HK-2 (cell line): ENCODE results near the gene SMIM24.

ENCODE experiments used
- DNase-seq: peaks from one replicate; pipeline ENCODE4 v3.0.0-alpha.2; 2018; ENCODE audit not compliant: unreplicated experiment

The SMIM24 gene

GRCh38 chr19:3474010-3474409 is 6.3 kb downstream of the SMIM24 start:
- DNase-seq = no peak

GRCh38 chr19:3471954-3472655 is 8.2 kb downstream of the SMIM24 start:
- DNase-seq = no peak

DNA sequence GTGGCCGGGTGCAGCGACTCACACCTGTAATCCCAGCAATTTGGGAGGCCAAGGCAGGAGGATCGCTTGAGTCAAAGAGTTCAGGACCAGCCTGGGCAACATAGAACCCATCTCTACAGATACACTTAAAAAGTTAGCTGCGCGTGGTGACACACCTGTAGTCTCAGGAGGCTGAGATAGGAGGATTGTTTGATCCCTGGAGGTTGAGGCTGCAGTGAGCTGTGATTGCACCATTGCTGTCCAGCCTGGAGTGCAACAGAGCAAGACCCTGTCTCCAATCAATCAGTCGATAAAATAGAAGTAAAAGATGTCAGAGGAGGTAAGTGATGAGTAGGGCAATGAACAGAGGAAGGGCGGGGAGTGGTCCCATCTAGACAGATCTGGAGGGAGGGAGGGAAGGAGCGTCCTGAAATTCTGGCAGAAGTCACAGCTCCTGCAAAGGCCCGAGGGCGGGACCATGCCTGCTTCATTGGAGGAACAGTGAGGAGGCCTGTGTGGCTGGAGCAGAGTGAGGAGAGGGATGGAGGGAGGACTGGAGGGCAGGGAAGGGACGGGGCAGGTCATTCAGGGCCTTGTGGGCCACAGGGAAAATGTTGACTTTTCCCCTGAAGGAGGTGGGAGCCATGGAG is 9.7 kb downstream of the SMIM24 start:
- no peak for DNase-seq

DNA sequence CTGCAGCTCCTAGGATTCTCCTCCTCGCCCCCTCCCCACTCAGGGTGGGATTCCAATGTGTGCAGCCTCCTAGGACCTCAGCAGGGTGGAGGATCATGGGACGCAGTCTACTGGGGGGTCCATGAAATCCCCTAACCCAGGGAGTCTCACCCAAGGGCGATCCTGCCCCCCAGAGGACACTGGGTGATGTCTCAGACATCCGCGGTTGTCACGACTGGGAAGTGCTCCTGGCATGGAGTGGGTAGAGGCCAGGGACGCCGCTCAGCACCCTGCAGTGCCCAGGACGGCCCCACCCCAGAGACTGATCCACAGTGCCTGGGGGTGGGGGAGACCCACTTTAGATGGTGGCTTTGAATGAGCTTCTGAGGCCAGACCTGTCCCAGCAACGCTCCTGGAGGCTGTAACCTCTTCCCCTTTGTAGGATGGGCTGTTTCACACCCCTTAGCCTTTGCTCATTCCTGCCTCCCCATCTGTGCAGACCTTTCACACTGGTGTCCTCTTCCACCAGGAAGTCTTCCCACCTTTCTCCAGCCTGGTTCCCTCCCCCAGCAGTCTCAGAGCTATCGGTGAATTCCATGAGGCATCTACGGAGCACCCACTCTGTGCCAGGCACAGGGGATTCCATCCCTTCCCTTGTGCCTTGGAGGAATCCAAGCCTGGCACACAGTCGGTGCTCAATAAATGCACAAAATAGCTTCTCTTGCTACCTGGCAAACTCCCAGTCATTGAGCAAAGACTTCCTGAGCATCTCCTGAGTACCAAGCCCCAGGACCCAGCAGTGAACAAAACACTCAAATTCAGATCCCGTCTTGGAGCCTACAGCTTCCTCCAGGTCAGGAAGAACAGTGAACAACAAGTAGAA is 10.5 kb downstream of the SMIM24 start:
- DNase-seq = no peak

DNA sequence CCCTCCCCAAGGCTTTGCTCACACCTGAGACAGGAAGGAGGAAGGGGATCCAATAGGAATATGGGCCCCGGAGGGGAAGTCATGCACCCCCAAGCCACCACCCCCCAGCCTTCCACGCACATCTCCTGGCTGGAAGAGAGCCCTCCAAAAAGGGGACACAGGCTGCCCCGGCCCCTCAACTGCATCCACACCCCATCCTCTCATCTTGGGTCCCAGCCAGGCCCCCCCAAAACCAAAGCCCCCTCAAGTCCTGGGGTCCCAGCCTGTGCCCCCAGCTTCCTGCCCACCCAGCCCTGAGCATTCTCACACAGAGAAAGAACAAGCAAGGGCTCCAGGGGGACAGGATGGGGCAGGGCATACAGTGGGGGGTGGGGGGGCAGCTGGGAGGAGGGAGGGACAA is 12.1 kb downstream of the SMIM24 start:
- DNase-seq = no peak

- no peak for DNase-seq
These were observed 12.7 kb downstream of the SMIM24 start for GRCh38 chr19:3467437-3468198.

DNA sequence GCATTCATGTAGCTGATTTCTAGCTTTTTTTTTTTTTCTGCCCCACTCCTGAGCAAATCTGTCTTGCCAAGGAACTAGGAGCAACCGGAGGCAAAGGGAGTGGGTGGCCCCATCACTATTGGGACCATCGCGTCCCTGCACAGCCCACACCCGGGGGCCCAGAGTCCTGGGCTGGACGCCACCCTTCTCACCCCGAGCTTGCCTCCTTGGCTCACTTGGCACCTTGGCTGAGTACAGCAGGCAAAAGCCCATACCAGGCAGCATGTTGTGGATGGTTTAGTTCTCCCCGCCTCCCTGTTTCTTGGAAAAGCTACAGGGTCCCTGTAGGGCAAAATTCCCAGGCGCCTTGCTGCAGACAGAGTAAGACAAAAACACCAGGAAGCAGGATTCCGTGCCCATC is 13.7 kb downstream of the SMIM24 start:
- no peak for DNase-seq

DNA sequence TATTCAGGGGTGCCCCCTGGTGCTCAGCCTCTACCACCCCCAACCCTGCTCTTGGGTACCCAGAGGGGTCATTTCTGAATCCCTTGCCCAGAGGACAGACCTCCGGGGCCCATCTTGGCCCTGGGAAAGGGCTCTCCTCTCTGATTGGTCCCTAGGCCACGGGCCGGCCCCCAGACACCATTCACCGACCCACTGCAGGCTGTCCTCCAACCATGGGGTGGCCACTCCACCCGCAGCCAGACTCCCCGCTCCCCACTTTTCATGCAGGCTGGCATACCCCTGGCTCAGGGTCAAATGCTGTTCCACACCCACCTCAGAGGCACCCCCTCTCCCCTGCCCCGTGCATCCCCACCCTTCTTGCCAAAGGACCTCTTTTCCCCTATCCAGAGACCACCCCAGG is 14.8 kb downstream of the SMIM24 start:
- no peak for DNase-seq

DNA sequence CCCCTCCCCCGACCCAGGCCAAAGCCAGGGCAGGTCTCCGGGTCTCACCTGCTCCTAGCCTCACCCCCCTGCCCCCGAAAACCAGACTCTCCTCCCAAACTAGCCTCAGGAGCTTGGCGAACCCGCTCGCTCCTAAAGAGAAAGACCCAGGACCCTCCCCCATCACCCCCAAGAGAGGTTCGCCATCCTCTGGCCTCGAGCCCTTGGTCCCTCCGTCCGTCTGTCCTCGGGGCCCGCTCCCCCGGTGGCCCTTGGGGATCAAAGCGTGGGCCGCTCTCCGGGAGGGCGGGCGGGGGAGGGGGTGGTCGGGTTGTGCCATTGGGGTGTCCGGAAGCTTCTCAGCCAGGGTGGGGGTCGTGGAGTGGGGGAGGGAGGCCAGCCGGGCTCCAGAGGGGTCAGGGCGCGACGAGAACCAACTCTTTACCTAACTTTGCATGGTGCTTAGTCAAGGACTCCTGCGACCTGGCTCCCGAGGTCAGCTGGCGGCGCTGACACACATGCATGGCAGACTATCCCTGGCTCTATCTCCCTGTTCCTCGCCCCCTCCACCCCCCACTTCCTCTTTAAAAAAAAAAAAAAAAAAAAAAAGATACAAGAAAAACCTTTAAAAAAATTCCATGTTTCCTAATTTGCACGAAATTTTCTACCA is 15.6 kb downstream of the SMIM24 start:
- no peak for DNase-seq

- no peak for DNase-seq
These were observed 16.4 kb downstream of the SMIM24 start for GRCh38 chr19:3463714-3464586.

DNA sequence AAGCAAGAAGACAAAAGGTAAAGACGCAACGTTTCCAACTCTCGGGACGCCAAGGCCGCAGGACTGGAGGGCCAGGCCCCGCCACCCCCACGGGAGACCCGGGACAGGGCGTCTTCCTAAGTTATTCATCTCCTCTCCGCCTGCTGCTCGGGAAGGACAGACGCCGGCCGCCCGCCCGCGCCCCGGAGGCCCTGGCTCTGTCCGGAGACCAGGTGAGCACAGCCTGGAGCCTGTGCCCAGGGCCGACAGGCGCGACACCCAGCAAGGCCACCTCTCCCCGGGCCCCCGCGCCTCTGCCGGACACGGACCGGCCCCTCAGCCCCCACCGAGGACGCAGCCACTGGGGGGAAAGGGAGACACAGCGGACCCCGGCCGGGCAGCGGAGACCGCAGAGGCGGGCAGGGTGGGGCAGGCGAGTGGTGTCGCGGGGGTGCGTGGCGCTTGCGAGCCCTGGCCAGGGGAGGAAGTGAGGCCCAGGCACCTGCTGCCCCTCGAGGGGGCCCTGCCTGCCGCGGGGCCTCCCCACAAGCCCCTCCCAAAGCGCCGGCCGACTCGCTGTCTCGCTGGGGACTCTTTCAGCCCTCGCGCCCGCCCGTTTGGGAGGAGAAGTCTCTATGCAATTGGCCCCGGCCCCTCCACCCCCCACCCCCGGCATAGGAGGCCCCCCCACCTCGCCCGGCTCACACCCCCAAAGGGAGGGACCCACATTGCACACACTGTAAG is 17.2 kb downstream of the SMIM24 start:
- no peak for DNase-seq

GRCh38 chr19:3459965-3460582 is 20.3 kb downstream of the SMIM24 start:
- DNase-seq = no peak

DNA sequence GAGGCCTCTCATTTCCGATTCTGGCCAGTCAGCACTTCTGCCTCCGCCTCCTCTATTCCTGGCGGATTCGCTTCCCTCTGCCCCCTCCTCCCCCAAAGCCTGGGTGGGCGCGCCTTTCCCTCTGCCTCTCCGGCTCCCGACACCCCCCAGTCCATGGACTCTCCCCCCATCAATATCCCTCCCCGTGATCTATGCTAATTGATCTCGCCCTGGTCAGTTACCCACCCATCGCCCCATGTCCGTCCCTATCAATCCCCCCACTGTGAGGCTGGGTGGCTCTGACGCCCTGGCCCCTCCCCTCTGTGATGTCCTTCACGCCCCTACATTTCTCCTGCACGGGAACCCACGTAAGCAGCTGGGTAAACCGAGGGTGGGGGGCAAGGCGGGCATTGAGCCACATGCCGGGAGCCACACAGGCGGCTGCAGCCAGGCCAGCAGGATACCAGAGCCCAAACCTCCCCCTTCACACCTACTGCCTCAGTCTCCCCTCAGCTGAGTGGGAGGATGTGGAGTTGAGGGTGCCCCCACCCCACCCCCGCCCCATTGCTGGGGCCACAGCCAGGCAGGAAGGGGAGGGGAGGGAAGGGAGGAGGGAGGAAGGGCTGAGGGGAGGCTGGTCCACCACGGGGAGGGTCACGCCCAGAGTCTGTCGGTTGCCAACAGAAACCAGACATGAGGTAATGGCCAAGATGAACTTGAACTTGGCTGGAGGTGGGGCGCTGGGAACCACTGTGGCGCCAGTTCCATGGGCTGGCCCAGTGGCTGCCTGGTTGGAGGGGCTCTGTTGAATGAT is 21.0 kb downstream of the SMIM24 start:
- peak; percentile 75 for DNase-seq

DNA sequence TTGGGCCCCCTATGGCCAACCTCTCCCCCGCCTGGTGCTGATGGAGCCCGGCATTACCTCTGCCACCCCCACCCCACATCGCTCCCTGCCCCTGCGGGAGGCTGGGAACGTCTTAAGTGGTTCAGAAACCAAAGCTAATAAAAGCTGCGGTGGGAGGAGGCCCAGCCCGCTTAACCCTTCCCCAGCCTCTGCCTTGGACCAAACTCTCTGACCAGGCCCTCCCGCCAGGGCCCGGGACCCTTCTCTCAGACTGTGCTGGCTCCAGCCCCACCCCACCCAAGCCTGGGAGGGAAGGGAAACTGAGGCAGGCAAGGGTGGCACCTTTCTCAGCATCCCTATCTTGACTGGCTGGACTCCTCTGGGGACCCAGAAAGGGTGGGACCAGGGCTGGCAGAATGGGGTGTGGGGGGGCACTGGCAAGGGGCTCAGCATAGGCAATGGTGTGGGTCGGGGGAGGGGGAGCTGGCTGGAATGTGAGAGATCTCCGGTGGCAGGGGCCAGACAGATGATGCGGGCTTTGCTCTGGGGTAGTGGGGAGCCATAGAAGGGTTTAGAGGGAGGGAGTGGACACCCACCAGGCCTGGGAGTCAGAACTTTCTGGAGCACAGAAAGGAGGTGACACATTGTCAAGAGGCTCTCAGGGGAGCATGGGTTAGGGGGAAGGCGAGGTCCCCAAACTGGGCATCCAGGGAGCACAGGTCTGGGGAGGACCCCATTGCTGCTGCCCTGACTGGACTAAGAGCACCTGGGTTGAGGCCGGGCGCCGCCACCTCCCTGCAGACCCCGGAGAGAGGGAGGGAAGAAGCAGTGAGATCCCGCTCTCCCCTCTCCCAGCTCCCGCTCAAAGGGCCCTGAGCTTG is 21.9 kb downstream of the SMIM24 start:
- DNase-seq = no peak

DNA sequence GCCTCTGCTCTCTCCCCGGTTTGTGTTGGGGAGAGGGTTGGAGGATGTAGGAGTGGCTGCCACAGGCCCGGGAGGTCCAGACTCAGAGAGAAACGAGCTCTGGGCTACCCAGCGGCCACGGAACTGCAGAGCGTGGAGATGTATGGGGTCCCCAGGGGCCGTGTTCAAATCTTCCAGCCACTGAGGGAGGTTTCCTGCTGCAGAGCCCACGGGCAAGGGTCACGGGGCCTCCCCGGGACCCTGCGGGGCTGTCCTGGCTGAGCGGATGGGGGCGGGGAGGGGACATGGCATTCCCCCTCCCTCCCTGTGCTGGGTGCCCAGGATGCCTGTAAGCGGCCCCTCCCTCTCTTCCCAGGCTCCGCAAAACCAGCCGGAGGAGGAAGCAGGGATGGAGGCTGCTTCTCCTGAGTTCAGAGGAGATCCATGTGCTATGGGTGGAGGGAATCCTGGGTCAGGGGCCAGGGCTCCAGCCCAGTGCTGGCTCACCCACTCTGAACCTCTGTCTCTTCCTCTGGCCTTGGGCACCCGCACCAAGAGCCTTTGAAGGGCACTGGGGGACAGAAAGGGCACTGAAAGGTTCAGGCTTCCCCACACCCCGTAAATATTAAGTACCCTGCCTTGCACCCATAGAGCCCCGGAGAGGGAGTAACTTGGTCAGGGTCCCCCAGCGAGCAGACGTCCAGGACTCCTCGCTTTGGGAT is 22.6 kb downstream of the SMIM24 start:
- DNase-seq = no peak

- no peak for DNase-seq
These were observed 23.3 kb downstream of the SMIM24 start for GRCh38 chr19:3456925-3457527.
